Eye (tissue), 1 donor: ENCODE measurements around the gene MAP2K5.
"Not testable (repeated sequence)": the region's sequence is repeated elsewhere in the genome, so short reads cannot be mapped to it uniquely, and the experiment has no call there.

Source experiments
- DNase-seq: peaks from one replicate; pipeline ENCODE4 v3.0.0-alpha.2; 2015

MAP2K5 gene

GRCh38 chr15:67605871-67606270 is 63.4 kb downstream of the MAP2K5 start:
- DNase-seq: no peak

- DNase-seq: no peak
Observed at GRCh38 chr15:67606742-67607141, 64.2 kb downstream of the MAP2K5 start.

- DNase-seq: no peak
Observed at GRCh38 chr15:67607329-67607728, 64.8 kb downstream of the MAP2K5 start.

GRCh38 chr15:67607959-67608637 is 65.6 kb downstream of the MAP2K5 start:
- DNase-seq: no peak

- no peak for DNase-seq
Observed at GRCh38 chr15:67608638-67608959, 66.1 kb downstream of the MAP2K5 start.

GRCh38 chr15:67611370-67612369 is 69.2 kb downstream of the MAP2K5 start:
- DNase-seq: no peak

GRCh38 chr15:67613211-67613610 is 70.7 kb downstream of the MAP2K5 start:
- DNase-seq: no peak

- DNase-seq: no peak
Observed at GRCh38 chr15:67613708-67614107, 71.2 kb downstream of the MAP2K5 start.

GRCh38 chr15:67615131-67615534 is 72.6 kb downstream of the MAP2K5 start:
- DNase-seq: not testable (repeated sequence)

- DNase-seq: no peak
Observed at GRCh38 chr15:67618297-67618696, 75.8 kb downstream of the MAP2K5 start.

- DNase-seq: no peak
Observed at GRCh38 chr15:67622110-67622509, 79.6 kb downstream of the MAP2K5 start.

GRCh38 chr15:67632261-67632660 is 89.8 kb downstream of the MAP2K5 start:
- no peak for DNase-seq

- DNase-seq: not testable (repeated sequence)
Observed at GRCh38 chr15:67635950-67636349, 93.4 kb downstream of the MAP2K5 start.

- DNase-seq: no peak
Observed at GRCh38 chr15:67639591-67639990, 97.1 kb downstream of the MAP2K5 start.

GRCh38 chr15:67641453-67641852 is 99.0 kb downstream of the MAP2K5 start:
- DNase-seq: no peak

GRCh38 chr15:67646847-67647246 is 104.3 kb downstream of the MAP2K5 start:
- no peak for DNase-seq

- DNase-seq: no peak
Observed at GRCh38 chr15:67652586-67652985, 110.1 kb downstream of the MAP2K5 start.

GRCh38 chr15:67660446-67660845 is 117.9 kb downstream of the MAP2K5 start:
- DNase-seq: no peak

- DNase-seq: no peak
Observed at GRCh38 chr15:67660874-67661606, 118.5 kb downstream of the MAP2K5 start.

GRCh38 chr15:67670647-67671305 is 128.3 kb downstream of the MAP2K5 start:
- DNase-seq: peak; percentile 6

- not testable (repeated sequence) for DNase-seq
Observed at GRCh38 chr15:67672834-67673233, 130.3 kb downstream of the MAP2K5 start.

GRCh38 chr15:67674983-67675382 is 132.5 kb downstream of the MAP2K5 start:
- DNase-seq: no peak

GRCh38 chr15:67678089-67678488 is 135.6 kb downstream of the MAP2K5 start:
- DNase-seq: no peak
